HepG2 (cell line): ENCODE results near the gene SEBOX. TPM values are rescaled to one million over a fixed set of nuclear protein-coding genes. Genes with fewer than 3 reads are reported as not detected.
A peak's percentile ranks its signal among the peaks of the same experiment; 100 is the strongest.

Experiments
- ATAC-seq: fragments of 200-7000 bp; cut with Tn5 transposase; 3 replicates; pipeline ENCODE4 v1.9.1; 2020; ENCODE audit warnings: mild to moderate bottlenecking, moderate library complexity
- BruUV-seq: library from RNA; stranded (reverse); fragments of 400-500 nt; replicated peaks from 2 replicates; lab custom pipeline; 2021; lab: Mats Ljungman, UMichigan
- CTCF ChIA-PET: fragments of 300-600 bp; formaldehyde crosslinking; extraction: SDS; loops from one replicate; lab custom pipeline; 2021; ENCODE audit warnings: low total read pairs, inconsistent platforms, low intra/inter-chr PET ratio; lab: Yijun Ruan, JAX
- POLR2A ChIA-PET: fragments of 350-600 bp; sonication (Branson Sonifier 250); formaldehyde crosslinking; loops from one replicate; lab custom pipeline; 2020; ENCODE audit warnings: antibody characterized with exemption, inconsistent platforms; lab: Yijun Ruan, JAX
- DNase-seq: peaks from one replicate; pipeline ENCODE4 v3.0.0-alpha.2; 2015; ENCODE audit warnings: low spot score
- FAIRE-seq: peaks from 3 replicates; lab custom pipeline; 2011; peaks lifted over from hg19 to GRCh38; lab: Jason Lieb, UNC
- H2AFZ ChIP-seq: one replicate; pipeline ENCODE4 v1.6.1; 2011; ENCODE audit warnings: low read length, inconsistent platforms
- H3K27ac ChIP-seq: fragments of 300-600 bp; 3 replicates; pipeline ENCODE4 v1.8.0; 2011; ENCODE audit warnings: mixed run types, mild to moderate bottlenecking, mixed read lengths, low read length, inconsistent platforms; ENCODE audit not compliant: insufficient read depth; ENCODE audit errors: extremely low read length
- H3K27me3 ChIP-seq, 2 experiments: fragments of 200-600 bp in 1 of 2; 2 replicates in 1 of 2; 3 replicates in 1 of 2; pipeline versions ENCODE4 v1.6.0 to v1.8.0; 2011; ENCODE audit warnings: low read length in 2 of 2, mild to moderate bottlenecking in 2 of 2, moderate library complexity in 2 of 2, inconsistent platforms in 1 of 2; ENCODE audit not compliant: insufficient read depth in 2 of 2, control insufficient read depth in 1 of 2
- H3K36me3 ChIP-seq, 2 experiments: fragments of 200-600 bp in 1 of 2; replicated peaks in 1 of 2; 2 replicates in 1 of 2; 3 replicates in 1 of 2; pipeline versions ENCODE4 v1.5.1 to v1.8.0; 2011; ENCODE audit warnings: low read length in 2 of 2, inconsistent platforms in 1 of 2; ENCODE audit not compliant: insufficient read depth in 2 of 2, control insufficient read depth in 1 of 2
- H3K4me1 ChIP-seq: 2 replicates; pipeline ENCODE4 v1.5.1; 2012; ENCODE audit warnings: low read length, inconsistent platforms; ENCODE audit not compliant: insufficient read depth
- H3K4me2 ChIP-seq: 2 replicates; pipeline ENCODE4 v1.6.0; 2011; ENCODE audit warnings: low read depth, low read length, inconsistent platforms
- H3K4me3 ChIP-seq, 3 experiments: fragments of 200-600 bp in 1 of 3; sonication (generic), shearing (Covaris generic) in 1 of 3; replicated peaks in 1 of 3; 2 replicates each; pipeline ENCODE4 v1.5.1; 2011 to 2016; ENCODE audit warnings: low read length in 3 of 3, inconsistent platforms in 2 of 3, low read depth in 2 of 3, mild to moderate bottlenecking in 2 of 3, control low read depth in 1 of 3, mixed read lengths in 1 of 3; ENCODE audit not compliant: insufficient read depth in 1 of 3
- H3K79me2 ChIP-seq: one replicate; pipeline ENCODE4 v1.6.1; 2011; ENCODE audit warnings: low read length, inconsistent platforms; ENCODE audit not compliant: insufficient read depth
- H3K9ac ChIP-seq: 2 replicates; pipeline ENCODE4 v1.6.0; 2011; ENCODE audit warnings: mild to moderate bottlenecking, low read depth, low read length, inconsistent platforms; ENCODE audit not compliant: insufficient read depth
- H3K9me3 ChIP-seq: 2 replicates; pipeline ENCODE4 v1.5.1; 2012; ENCODE audit warnings: mild to moderate bottlenecking, low read length
- H4K20me1 ChIP-seq: 2 replicates; pipeline ENCODE4 v1.6.0; 2011; ENCODE audit warnings: inconsistent platforms, mild to moderate bottlenecking, low read length, moderate library complexity; ENCODE audit not compliant: insufficient read depth
- HNF4A ChIP-seq: sonication (generic); formaldehyde crosslinking; IDR thresholded peaks from 2 replicates; pipeline ENCODE4 v1.4.0; 2020; ENCODE audit warnings: missing genetic modification reagents
- KAT7 ChIP-seq: IDR thresholded peaks from 2 replicates; pipeline ENCODE4 v1.6.1; 2018; ENCODE audit warnings: borderline replicate concordance, missing compliant biosample characterization
- NR2F1 ChIP-seq, 2 experiments: fragments of 450-650 bp in 1 of 2; formaldehyde crosslinking in 1 of 2; IDR thresholded peaks; 2 replicates each; pipeline versions ENCODE4 v1.5.0 to v1.6.1; 2016 to 2020; ENCODE audit warnings: mild to moderate bottlenecking in 1 of 2, missing compliant biosample characterization in 1 of 2, missing genetic modification reagents in 1 of 2, moderate library complexity in 1 of 2
- NR2F6 ChIP-seq, 2 experiments: IDR thresholded peaks; 2 replicates each; pipeline ENCODE4 v1.6.1; 2016; ENCODE audit warnings: antibody characterized with exemption in 1 of 2, mild to moderate bottlenecking in 1 of 2
- TEAD3 ChIP-seq: optimal IDR thresholded peaks from 2 replicates; pipeline ENCODE3; 2016; ENCODE audit warnings: borderline replicate concordance
- WGBS: methylation state at CpG from one replicate; pipeline ENCODE4 v1.1.6; 2017; ENCODE audit warnings: low lambda C conversion rate; 5-methylcytosine and 5-hydroxymethylcytosine counted together
- in situ Hi-C: cut with HindIII; loops from 2 replicates; pipeline ENCODE4 v1.10.0; 2017; ENCODE audit warnings: low pct_unique_long_range_greater_than_20kb; ENCODE audit not compliant: extremely low pct_ligation_motif_present
- intact Hi-C: fragments of 100-400 bp; cut with micrococcal nuclease; formaldehyde crosslinking; loops from one replicate; pipeline ENCODE4 v1.10.0; 2022; ENCODE audit not compliant: unreplicated experiment
- polyA plus RNA-seq, 8 experiments: library from polyadenylated mRNA; depleted of rRNA in 3 of 8; stranded (reverse) in 7 of 8; unstranded in 1 of 8; fragments of >200 nt; fragmentation: Illumina TruSeq in 4 of 8; extraction: Trizol in 4 of 8; gene quantifications; 2 replicates each; pipeline versions ENCODE4 v1.2.1 to v1.2.3, GENCODE V29; 2011 to 2016; ENCODE audit warnings: low read depth in 4 of 8, missing spikeins in 1 of 8, mixed read lengths in 1 of 8; ENCODE audit not compliant: insufficient read depth in 1 of 8
- total RNA-seq, 5 experiments: library from RNA; depleted of rRNA; stranded (reverse); fragments of >200 nt; fragmentation: Illumina TruSeq; extraction: Trizol; gene quantifications; 2 replicates each; pipeline ENCODE4 v1.2.3, GENCODE V29; 2016; ENCODE audit warnings: low read depth in 1 of 5
- TF ChIP-seq, protein P1 (sequence below): sonication (generic); formaldehyde crosslinking; IDR thresholded peaks from 2 replicates; pipeline ENCODE4 v1.4.0; 2020; ENCODE audit warnings: missing genetic modification reagents
- TF ChIP-seq, protein P2 (sequence below): sonication (generic); formaldehyde crosslinking; IDR thresholded peaks from 2 replicates; pipeline ENCODE4 v1.4.0; 2020; ENCODE audit warnings: missing genetic modification reagents
- TF ChIP-seq, protein P3 (sequence below): sonication (generic); formaldehyde crosslinking; IDR thresholded peaks from 2 replicates; pipeline ENCODE4 v1.8.1; 2023; ENCODE audit warnings: missing genetic modification reagents, inconsistent platforms, borderline replicate concordance

Gene SEBOX
- total and polyA plus RNA-seq, 2 of the 13 experiments (the other 11 are each of a cell fraction or from before 2014, with no cell fraction given): not detected

DNA sequence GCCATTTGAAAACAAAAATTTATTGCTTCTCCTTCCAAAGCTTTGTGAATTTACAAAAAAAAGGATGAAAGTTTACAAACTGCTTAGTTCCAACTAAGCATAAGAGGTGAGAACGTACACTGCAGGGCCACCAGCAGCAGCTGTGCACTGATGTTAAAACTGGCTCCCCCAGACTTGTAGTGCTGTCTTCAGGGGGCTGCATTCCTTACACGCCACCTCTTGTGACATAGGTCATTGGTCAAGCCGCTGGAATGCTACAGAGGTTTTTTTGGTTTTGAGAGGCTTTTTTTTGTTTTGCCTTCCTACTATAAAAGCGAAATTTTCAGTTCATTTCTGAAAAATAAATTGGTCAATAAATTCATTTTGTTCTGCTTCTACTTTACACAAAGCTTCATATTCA, 36.7 kb downstream of the SEBOX start:
- Histone ChIP-seq H3K27me3 (no peaks in the 10 kb centered on the region), H3K27ac (peak overlapping the region; percentile 6), H3K4me2 (no peak overlapping the region), H3K4me1 (peaks cover 59% of the 10 kb centered on the region), H2AFZ (no peak overlapping the region), H3K79me2 (peaks cover 42% of the 10 kb centered on the region), H3K9me3 (no peaks in the 10 kb centered on the region), H4K20me1 (no peaks in the 10 kb centered on the region), H3K4me3 (no peak overlapping the region), H3K36me3 (peaks cover 17 to 54% of the 10 kb centered on the region in 2 experiments), H3K9ac (no peak overlapping the region)
- WGBS: 77% methylated on average over 4 of the region's 4 CpGs
- intact Hi-C loops (no loop called here), in situ Hi-C loops (no loop called here)
- TF ChIP-seq, protein P1, sequence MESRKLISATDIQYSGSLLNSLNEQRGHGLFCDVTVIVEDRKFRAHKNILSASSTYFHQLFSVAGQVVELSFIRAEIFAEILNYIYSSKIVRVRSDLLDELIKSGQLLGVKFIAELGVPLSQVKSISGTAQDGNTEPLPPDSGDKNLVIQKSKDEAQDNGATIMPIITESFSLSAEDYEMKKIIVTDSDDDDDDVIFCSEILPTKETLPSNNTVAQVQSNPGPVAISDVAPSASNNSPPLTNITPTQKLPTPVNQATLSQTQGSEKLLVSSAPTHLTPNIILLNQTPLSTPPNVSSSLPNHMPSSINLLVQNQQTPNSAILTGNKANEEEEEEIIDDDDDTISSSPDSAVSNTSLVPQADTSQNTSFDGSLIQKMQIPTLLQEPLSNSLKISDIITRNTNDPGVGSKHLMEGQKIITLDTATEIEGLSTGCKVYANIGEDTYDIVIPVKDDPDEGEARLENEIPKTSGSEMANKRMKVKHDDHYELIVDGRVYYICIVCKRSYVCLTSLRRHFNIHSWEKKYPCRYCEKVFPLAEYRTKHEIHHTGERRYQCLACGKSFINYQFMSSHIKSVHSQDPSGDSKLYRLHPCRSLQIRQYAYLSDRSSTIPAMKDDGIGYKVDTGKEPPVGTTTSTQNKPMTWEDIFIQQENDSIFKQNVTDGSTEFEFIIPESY: peak; percentile 95
- peak; percentile 72 for TF ChIP-seq TEAD3
- TF ChIP-seq, protein P2, sequence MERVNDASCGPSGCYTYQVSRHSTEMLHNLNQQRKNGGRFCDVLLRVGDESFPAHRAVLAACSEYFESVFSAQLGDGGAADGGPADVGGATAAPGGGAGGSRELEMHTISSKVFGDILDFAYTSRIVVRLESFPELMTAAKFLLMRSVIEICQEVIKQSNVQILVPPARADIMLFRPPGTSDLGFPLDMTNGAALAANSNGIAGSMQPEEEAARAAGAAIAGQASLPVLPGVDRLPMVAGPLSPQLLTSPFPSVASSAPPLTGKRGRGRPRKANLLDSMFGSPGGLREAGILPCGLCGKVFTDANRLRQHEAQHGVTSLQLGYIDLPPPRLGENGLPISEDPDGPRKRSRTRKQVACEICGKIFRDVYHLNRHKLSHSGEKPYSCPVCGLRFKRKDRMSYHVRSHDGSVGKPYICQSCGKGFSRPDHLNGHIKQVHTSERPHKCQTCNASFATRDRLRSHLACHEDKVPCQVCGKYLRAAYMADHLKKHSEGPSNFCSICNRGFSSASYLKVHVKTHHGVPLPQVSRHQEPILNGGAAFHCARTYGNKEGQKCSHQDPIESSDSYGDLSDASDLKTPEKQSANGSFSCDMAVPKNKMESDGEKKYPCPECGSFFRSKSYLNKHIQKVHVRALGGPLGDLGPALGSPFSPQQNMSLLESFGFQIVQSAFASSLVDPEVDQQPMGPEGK (CRISPR knock-in tag): peak; percentile 44; the same call in 1 of the 2 replicates
- TF ChIP-seq NR2F6 (IDR thresholded peaks at IDR 0.05): peak; percentile 67
- peak; percentile 60; the same call in 1 of the 2 replicates for TF ChIP-seq NR2F6 (CRISPR knock-in tag; IDR thresholded peaks at IDR 0.05)
- TF ChIP-seq, protein P3, sequence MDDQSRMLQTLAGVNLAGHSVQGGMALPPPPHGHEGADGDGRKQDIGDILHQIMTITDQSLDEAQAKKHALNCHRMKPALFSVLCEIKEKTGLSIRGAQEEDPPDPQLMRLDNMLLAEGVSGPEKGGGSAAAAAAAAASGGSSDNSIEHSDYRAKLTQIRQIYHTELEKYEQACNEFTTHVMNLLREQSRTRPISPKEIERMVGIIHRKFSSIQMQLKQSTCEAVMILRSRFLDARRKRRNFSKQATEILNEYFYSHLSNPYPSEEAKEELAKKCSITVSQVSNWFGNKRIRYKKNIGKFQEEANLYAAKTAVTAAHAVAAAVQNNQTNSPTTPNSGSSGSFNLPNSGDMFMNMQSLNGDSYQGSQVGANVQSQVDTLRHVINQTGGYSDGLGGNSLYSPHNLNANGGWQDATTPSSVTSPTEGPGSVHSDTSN: no peak
- TF ChIP-seq HNF4A (CRISPR knock-in tag): 0 out of 2 replicates have a peak, but pooled peaks have one; percentile 5
- peak in 1 of 2 experiments; percentile 33; a peak in 1 of 4 replicates for TF ChIP-seq NR2F1 (CRISPR knock-in tag; IDR thresholded peaks at IDR 0.05)
- no peak for TF ChIP-seq KAT7 (CRISPR knock-in tag)
- ChIA-PET POLR2A (interaction anchor here (0.5 kb wide), 1 partner anchor 286 kb away, joined by 3 read pairs; the partner anchor contains the start of gene NLK), CTCF (no interaction called here)
- FAIRE-seq (peak; percentile 8), DNase-seq (no peak), ATAC-seq (no peak)
- no TSS peak for BruUV-seq
